ENCODE data around the gene SLC26A4.
A peak's percentile ranks its signal among the peaks of the same experiment; 100 is the strongest.

SLC26A4 gene

DNA sequence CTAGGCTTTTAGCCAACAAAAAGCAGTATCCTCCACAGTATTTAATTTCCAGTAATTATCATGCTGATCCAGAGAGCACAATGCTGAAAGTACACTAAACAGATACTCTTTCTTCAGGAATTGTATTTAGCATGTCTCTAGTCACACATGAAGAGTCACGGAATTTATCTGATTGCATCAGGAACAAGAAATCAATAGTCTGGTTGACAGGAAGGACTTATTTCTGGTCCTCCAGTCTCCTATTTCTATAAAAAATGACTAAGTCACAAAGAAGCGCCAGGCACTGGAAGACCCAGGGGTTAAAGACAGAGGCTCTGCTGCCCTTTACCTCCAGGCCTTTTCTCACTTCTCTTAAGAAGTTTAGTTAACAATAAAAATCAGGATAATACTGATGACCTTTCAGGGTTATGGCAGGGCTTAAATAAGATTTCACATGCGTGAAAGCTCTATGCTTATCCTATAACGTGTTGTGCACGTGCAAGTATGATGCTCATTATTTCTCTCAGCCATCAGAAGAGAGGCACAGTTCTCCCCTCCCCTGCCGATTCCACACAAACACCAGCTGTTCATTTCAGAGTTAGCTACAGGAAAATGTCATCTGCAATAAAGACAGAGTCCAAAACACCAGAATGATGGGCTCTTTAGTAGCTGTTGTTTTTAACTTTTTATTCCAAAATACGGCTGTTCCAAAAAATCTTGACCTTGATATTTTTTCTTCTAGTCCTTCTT is 36.9 kb downstream of the SLC26A4 start:
- DNase-seq = peak; percentile 69

DNA sequence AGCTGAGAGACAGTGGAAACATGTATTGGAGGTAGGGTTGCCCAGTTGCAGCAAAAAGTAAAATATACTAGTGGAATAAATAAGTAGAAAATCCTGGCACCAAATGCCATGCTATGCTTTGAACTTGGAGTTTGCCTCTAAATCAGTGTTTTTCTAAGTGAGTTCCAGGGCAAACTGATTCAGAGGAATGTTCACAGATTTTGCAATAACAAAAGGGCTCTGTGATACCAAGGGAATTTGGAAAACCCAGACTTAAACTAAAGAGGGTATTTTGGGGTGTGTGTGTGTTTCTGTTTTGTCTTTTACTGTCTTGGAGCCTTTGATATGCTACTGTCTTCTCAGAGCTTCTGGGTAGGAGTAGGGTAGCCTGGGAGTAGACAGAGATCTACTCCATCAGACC is 39.9 kb downstream of the SLC26A4 start:
- DNase-seq = no peak

DNA sequence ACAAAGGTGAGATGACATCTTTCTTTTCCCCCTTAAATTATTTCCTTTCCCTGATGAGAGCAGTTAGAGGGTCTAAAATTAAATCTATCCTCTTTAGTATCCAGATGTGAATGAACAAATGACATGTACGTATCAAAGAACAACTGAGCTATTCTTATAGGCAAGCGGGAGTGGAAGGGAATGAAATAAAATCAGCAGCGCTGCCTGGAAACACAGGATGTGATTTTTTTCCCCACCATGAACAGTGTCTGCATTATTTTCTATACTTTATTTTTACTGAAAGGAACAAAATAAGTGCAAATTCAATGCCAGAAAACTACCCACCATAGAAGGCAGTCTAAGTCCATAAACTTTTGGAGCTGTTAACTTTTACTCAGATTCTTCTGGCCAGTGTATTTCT is 40.6 kb downstream of the SLC26A4 start:
- DNase-seq = no peak

DNA sequence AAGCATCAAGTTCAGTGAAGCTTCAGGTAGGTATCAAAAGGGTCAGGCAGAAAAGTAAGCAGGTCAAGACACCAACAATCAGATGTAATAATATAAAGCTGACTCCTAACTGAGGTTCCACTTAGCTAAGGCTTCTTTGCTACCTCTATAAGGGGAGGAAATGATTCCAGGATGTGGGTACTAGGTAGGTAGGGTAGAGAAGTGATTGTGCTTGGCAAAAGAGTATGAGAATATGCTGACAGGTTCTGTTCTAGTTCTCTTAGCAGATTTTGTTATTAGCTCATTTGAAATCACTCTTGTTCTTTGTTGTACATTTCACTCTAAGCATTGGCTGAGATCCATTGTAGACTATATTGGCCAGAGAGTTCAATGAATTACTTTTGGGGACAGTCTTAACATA is 42.6 kb downstream of the SLC26A4 start:
- DNase-seq = no peak

DNA sequence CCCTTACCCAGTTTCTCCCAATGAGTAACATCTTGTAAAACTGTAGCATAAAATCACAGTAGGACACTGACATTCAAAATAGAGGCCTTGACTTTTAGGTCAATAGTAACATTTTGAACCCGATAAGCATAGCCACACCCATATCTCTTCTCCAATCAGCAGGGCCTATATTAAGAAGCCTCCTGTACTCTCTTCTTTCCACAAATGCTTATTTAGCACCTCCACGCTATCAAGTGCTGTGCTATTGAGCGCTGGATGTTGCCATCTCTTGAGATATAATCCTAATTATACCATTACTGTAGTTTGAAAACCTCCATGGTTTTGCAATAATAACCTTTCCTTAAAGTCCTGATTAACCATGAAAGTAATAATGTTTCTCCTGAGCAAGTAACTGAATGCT is 43.2 kb downstream of the SLC26A4 start:
- no peak for DNase-seq

DNA sequence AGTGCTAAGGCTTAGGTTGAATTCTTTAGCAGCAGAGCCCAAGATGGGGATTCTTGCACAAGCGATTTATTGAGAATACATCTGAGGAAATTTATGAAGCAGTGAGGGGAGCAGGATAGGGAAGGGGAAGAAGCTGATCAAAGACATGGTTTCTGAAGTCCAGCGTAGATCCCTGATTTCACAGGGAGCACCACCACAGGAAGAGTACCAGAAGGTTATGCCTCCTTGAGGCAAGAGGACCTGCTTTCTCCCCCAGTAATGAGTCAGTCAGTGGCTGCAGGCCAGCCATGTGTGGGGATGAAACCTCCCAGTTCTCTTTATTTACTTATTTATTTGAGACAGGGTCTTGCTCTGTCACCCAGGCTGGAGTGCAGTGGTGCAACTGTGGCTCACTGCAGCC is 48.3 kb downstream of the SLC26A4 start:
- DNase-seq = no peak

DNA sequence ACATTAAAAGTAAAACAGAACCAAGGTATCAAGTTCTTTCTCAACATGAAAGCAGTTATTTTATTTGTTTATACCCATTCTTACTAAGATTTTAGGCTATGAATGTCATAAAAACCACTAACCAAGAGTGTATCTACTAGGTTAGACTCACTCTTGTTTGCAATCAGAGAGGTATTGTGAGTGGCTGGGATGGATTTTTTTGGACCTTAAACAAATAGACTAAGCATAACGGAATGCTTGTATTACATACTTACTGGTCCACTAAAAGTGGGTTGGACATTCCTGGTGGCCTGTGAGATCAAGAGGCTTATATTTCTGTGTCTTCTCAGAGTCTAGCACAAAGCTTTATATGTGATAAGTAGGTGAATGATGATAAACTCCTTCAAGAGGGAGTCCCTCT is 50.7 kb downstream of the SLC26A4 start:
- no peak for DNase-seq

DNA sequence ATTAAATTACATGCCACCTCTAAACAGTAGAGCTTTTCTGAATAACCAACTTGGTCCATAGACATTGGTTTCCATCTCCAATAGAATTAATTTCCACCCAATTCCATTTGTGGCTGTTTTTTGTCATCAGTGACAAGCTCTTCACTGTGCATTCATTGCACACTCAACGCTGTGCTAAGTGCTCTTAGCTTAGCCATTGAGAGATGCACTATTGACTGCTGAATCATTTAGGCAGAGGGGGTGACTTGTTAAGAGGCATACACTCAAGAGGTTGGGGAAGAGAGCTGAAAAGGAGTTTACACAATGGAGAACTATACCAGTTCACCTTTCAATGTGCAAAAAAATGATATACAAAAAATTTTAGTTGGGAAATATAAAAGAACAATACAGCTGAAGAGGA is 51.4 kb downstream of the SLC26A4 start:
- no peak for DNase-seq

DNA sequence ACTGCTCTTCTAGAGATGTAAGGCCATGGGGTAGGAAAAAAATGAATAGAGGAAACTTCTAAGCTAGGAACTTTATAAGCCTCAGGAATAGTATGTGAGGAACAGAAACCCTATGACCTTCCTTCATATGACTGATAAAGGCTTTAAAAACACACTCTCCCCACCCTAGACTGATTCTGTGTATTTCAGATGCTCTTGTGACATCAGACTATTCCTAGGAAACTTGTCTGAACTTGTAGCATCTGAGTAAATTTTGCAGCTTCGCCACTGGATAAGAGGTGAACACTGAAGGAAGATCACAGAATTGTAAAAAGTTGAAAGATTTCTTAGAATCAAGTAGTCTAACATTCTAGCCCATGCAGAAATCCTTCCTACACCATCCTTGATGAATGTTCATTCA is 52.3 kb downstream of the SLC26A4 start:
- no peak for DNase-seq

DNA sequence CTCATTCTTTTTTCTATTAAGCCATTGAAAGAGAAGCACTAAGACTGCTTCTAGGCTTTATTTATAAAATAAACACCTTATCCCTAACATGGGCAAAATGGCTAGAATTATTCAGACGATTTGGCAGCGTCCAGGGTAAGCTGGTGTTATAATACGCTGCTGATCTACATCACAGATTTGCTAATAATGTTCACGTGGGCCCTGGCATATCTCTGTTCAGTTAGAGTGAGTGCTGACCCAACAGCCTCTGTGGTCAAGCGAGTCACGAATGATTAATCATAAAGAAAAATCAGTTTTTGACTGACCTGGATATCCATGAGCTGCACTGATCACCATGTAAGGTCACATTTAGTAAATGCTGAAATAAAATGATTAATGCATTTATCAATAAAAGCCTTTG is 54.9 kb downstream of the SLC26A4 start:
- DNase-seq = no peak

DNA sequence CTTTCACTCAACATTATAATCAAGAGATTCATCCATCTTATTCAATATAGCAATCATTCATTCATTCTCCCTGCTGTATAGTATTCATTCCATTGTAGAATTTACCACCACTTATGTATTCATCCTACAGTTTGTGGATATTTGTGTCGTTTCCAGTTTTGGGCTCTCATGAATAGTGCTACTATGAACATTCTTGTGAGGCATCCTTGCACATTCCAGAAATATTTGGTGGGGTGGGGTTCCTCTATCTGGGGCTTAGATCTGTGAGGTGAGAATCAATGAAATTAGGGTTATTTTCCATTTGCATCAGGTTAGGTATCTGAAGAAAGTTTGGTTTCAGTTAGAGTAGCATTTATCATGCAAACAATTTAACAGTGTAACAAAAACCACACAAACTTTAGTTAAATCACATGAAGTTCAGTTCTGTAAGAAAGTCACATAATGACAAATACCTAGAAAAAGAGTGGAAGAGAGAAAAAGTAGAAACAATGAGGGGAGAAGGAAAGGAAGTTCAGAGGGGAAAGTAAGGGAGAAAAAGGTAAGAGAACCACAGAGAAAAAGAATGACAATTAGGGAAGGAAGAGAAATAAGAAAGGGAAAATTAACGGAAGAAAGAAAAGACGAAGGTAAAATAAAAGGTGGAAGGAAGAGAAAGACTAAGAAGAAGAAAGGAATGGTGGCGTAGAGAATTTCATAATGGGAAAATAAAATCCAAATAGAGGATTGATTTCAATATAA is 58.0 kb downstream of the SLC26A4 start:
- DNase-seq = no peak

DNA sequence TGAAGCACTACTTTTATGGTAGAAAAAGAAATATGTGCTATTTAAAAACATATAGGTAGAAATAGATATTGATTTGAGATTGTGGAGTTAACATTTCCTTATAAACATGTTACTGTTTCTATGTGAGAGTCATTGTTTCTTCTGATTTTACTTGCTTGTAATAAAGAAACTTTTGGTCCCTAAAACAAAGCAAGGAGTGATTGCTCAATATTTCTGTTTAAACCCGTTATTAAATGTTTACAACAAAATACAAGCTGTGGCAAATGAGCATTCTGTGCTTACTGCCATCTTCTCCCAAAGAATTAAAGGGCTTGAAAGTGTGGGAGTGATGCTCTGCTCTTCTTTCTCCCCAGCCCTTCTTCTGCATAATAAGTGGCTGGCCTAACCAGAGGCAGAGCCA is 60.7 kb downstream of the SLC26A4 start:
- no peak for DNase-seq

DNA sequence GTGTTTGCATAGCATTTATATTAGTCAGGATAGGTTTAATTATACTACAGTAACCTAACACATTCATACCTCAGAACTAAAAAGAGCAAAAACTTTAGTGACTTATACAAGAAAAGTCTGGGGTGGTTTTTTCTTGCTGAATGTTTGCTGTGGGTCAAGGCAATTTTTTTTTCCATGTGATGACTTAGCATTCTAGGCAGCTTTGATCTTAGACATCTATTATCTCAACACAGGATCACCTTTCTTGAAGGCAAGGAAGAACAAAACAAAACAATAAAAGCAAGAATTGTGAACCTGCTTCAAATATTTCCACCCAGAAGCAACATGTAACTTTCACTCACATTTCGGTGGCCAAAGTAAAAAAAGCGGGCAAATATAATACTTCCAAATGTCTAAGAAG is 62.6 kb downstream of the SLC26A4 start:
- DNase-seq = no peak

DNA sequence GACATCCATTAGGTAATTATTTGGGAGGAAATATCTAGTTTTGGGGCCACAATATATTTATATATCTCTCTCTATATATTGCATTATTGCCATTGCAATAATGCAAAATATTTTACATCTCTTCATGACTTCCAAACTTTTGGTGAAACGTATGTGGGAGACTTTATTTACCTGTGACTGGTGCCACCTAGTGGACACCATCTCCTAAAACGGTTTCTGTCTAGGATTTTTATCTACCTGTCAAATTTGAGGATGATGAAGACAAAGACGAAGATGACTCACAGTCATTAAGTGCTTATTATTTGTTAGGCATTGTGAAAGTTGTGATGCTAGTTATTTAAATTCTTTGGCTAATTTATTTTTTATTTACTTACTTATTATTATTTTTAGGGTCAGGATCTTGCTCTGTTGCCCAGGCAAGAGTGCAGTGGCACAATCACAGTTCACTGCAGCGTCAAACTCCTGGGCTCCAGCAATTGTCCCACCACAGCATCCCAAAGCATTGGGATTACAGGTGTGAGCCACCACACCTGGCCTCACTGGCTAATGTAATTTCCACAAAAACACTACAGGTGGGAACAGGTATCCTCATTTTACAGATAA is 64.6 kb downstream of the SLC26A4 start:
- peak; percentile 22 for DNase-seq

DNA sequence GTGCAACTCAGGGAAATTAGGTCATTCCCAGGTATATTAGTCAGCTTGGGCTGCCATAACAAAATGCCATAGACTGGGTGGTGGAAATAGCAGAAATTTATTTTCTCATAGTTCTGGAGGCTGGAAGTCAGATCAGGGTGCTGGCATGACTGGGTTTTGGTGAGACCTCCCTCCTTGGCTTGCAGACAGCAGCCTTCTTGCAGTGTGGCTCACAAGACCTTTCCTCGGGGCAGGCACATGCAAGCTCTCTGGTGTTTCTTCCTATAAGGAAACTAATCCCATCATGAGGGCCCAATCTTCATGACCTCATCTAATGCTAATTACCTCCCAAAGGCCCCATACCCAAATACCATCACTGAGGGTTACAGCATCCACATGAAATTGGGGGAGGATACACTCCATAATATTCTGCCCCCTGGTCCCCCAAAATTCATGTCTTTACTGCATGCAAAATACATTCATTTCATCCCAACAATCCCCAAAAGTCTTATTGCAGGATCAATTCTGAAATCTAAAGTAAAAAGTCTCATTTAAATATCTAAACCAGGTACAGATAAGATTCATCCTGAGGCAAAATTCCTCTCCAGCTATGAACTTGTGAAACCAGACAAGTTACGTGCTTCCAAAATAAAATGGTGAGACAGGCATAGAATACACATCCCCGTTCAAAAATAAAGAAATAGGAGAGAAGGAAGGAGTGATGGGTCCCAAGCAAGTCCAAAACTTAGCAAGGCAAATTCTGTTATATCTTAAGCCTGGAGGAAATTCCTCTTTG is 65.9 kb downstream of the SLC26A4 start:
- no peak for DNase-seq

DNA sequence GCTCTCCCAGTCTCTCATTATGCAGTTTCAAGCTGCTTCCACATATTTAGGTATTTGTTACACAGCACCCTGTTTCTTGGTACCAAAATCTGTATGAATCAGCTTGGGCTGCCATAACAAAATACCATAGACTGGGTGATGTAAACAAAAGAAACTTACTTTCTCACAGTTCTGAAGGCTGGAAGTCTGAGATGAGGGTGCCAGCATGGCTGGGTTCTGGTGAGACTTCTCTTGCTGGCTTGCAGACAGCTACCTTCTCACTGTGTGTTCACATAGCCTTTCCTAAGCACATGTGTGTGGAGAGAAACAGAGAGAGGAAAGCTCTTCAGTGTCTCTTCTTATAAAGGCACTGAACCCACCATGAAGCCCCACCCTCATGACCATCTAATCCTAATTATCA is 67.6 kb downstream of the SLC26A4 start:
- no peak for DNase-seq

DNA sequence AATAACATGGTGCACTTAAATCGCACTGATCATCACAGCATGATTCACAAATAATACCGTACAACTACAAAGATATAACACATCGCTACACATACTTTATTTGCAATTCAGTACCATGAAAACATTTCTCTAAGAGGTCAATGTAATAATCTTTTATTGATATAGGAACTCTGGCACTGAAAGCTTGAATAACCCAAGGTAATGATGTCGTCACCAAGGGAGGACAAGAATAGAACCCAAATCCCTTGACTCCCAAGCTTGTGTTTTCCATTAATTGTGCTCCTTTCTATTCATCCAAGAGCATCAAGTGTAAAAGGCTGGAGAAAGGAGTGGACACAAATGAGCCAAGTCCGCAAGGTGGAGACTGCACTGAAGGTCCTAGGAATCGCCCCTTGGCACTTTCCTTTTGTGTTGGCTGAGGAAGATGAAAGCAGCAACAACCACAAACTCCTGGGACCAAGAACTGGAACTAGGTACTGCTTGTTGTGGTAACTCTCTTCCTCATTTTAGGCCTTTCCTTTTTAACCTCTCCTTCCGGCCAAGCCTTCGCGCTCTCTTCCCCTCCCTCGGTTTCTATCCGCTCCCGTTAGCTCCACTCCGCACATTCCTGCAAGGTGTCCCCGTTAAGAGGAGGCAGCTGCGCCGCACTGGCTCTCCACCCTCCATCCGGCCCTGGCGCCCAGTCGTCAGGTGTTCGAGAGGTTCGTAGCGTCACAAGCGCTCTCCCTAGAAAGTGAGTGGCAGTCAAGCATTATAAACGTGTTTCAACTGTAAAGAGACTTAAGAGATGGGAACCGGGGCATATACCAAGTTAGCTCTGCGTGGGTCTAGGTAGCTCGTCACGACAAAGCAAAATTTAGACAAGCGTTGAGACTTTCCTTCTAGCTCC is 82.3 kb downstream of the SLC26A4 start:
- no peak for DNase-seq

DNA sequence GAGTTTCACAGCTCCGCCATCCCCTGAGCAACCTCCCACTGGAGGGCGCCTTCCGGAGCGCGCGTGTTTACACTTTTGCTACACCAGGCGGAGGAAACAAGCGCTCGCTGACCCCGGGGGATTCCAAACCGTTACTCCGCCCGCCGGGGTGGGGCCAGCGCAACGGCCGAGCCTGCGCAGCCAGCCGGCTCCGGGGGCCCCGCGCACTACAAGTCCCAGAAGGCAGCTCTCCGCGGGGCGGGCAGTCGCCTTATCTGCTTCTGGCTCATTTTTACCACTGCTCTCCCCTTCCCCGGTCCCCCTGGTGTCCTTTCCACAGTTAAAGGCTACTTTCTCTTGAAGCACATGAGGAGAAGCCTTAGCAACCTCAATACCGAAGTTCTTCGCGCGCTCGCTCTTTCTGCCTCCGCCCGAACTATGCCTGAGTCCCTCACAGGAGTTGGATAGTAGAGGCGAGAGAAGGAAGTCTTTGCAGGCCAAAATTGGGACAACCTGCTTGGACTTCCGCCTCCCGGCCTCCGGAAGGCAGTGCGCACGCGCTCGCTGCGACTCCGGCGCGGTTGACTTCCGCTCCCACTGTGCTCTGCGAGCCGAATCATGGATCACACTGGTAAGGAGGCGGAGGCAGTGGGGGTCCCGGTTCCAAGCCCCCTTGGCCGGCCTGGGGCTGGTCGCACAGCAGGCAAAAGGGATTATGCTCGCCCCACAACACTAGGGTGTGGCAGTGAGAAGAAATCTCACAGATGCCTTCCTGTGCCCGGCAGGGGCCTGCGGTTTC is 83.1 kb downstream of the SLC26A4 start, which contains the start of gene CBLL1:
CBLL1 (plus strand) TSS at position 576 of the 778 bp plus-strand sequence; CDS start at position 598, 22 bp downstream.
- peak; percentile 97 for DNase-seq

DNA sequence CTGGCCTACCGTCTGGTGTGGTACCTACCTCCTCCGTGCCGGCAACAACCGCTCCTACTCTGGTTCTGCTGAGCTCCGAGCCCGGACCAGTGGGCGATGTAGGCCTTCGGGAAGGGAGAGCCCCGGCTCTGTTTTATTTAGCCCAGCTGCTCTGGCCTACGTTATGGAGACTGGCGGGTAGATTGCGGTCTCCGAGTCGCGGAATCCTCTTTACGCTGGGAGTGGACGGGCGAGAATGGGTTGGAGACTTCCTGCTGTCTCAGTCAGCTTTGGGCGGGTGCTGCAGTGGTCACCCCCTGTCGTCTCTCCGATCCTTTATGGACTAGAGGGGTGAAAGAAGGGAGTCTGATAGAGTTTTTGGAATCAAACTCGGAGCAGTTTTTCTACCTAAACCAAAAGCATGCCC is 83.7 kb downstream of the SLC26A4 start:
- no peak for DNase-seq

DNA sequence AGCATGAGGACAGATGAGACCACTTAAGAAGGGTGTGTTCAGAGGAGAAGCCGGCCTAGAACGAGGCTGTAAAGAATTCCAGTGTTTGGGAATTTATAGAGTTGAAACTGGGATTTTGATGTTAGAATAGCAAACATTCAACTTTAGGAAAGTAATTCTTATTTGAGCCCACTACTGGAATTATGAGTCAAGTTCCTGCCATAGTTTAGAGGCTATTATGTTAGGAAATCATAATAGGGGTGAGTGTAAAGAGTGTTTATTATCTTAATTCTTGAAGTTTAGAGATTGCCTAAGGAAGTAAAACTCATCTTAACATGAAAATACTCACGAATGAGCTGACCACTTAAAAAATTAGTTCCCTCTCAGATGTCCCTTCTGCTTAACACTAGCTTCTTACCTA is 85.4 kb downstream of the SLC26A4 start:
- DNase-seq = no peak

DNA sequence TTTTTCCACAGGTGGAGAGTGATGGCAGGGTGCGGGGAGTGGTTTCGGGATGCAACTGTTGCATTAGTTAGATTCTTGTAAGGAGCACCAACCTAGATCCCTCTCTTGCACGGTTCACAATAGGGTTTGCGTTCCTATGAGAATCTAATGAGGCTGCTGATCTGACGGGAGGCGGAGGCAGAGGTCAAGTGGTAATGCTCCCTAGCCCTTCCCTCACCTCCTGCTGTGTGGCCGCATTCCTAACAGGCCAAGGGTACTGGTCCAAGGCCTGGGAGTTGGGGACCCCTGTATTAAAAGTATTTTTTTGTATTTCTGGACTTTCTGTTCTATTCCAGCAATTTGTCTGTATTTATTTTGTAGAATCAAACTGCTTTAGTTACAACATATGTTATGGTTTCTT is 90.5 kb downstream of the SLC26A4 start:
- DNase-seq = no peak

DNA sequence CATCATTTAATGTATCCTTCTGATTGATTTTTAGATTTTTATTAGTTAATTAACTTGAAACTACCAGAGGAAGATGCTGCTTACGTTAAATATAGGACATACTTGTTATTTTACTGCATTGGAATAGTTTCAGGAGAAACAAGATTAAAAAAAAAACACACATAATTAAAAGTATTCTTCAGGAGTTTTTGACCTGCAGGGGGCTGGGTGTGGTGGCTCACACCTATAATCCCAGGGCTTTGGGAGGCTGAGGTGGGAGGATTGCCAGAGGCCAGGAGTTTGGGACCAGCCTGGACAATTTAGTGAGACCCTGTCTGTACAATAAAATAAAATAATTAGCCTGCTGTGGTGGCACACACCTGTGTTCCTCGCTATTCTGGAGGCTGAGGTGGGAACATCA is 94.0 kb downstream of the SLC26A4 start:
- DNase-seq = no peak
